Measurements from ENCODE around the gene ARHGAP29. TPM values are rescaled to one million over a fixed set of nuclear protein-coding genes. Genes with fewer than 3 reads are reported as not detected.

ARHGAP29 gene
- total and polyA plus RNA-seq, 2 of the 8 experiments (the other 6 are each of a cell fraction or from before 2014, with no cell fraction given): 0.57 to 3.2 TPM

GRCh38 chr1:94239051-94239450 lies 1.7 kb upstream of the ARHGAP29 start:
- Histone ChIP-seq H3K79me1 (ENCODE audit: low read depth, low read length) (no peaks in the 10 kb centered on the region), H3K18ac (ENCODE audit: extremely low read depth, low read length) (no peak overlapping the region), H3K36me3 (ENCODE audit: control insufficient read depth in 2 of 4, insufficient read depth in 4 of 4, low read length in 3 of 4) (no peaks in the 10 kb centered on the region), H4K20me1 (replicated peaks in 1 of 2; ENCODE audit: control insufficient read depth in 1 of 2, insufficient read depth in 2 of 2, low read length in 2 of 2) (no peaks in the 10 kb centered on the region), H2BK15ac (ENCODE audit: low read length) (no peak overlapping the region), H3K4me2 (ENCODE audit: insufficient read depth in 1 of 2, low read depth in 2 of 2, low read length in 2 of 2) (no peak overlapping the region), H3K27me3 (replicated peaks in 1 of 4; ENCODE audit: control insufficient read depth in 3 of 4, extremely low read depth in 1 of 4, insufficient read depth in 3 of 4, low read length in 3 of 4) (peaks cover 17 to 40% (median 32%) of the 10 kb centered on the region in 4 experiments), H3K9ac (replicated peaks in 1 of 4; ENCODE audit: extremely low read depth in 1 of 4, low read depth in 3 of 4, low read length in 3 of 4) (no peak overlapping the region), H3K9me3 (ENCODE audit: insufficient read depth in 2 of 2, low read depth in 1 of 2, low read length in 1 of 2) (no peaks in the 10 kb centered on the region), H4K8ac (ENCODE audit: extremely low read depth, insufficient read depth, low read length) (no peak overlapping the region), H3K27ac (ENCODE audit: low read depth, low read length) (no peak overlapping the region), H2BK120ac (replicated peaks; ENCODE audit: low read depth, low read length) (no peak overlapping the region), H2BK5ac (ENCODE audit: low read depth, low read length) (no peak overlapping the region), H2AFZ (ENCODE audit: low read length) (no peak overlapping the region), H3K4me1 (replicated peaks in 1 of 4; ENCODE audit: control insufficient read depth in 3 of 4, insufficient read depth in 4 of 4, low read length in 3 of 4) (peaks cover 0 to 2% (median 0%) of the 10 kb centered on the region in 4 experiments; a peak in 1 of 7 replicates), H3K4me3 (ENCODE audit: extremely low read depth in 1 of 4, insufficient read depth in 2 of 4, low read depth in 3 of 4, low read length in 4 of 4) (no peak overlapping the region), H4K91ac (replicated peaks; ENCODE audit: insufficient read length, low read length) (no peak overlapping the region), H2AK5ac (ENCODE audit: low read depth, low read length) (no peak overlapping the region), H2BK12ac (ENCODE audit: low read depth, low read length) (no peak overlapping the region), H3K4ac (replicated peaks; ENCODE audit: insufficient read length, low read depth, low read length) (no peak overlapping the region), H3K14ac (ENCODE audit: insufficient read length) (no peak overlapping the region), H4K5ac (ENCODE audit: insufficient read length, low read depth, low read length) (no peak overlapping the region), H3K56ac (replicated peaks; ENCODE audit: insufficient read length, low read depth, low read length) (no peak overlapping the region), H3K79me2 (ENCODE audit: control insufficient read depth in 1 of 2, insufficient read depth in 2 of 2, low read length in 2 of 2) (no peaks in the 10 kb centered on the region), H3K23me2 (ENCODE audit: low read depth, low read length) (peaks cover 11% of the 10 kb centered on the region; the same call in 1 of the 2 replicates), H2BK20ac (ENCODE audit: low read length) (no peak overlapping the region), H3K23ac (ENCODE audit: insufficient read length) (no peak overlapping the region)
- POLR2A ChIA-PET (ENCODE audit: partially characterized antibody): no interaction called here
- TF ChIP-seq SP4 (IDR thresholded peaks at IDR 0.05; ENCODE audit: low read length) (no peak), BRCA1 (IDR thresholded peaks at IDR 0.05; ENCODE audit: low read depth, low read length) (no peak), SP1 (IDR thresholded peaks at IDR 0.05; ENCODE audit: low read depth, low read length) (no peak), RFX5 (IDR thresholded peaks at IDR 0.05; ENCODE audit: borderline replicate concordance, low read depth, low read length) (no peak), RBBP5 (IDR thresholded peaks at IDR 0.05; ENCODE audit: borderline replicate concordance, low read depth, low read length) (no peak), POU5F1 (IDR thresholded peaks at IDR 0.05; ENCODE audit: low read depth, low read length) (no peak)
- DNase-seq (ENCODE audit: low read depth in 1 of 2, low spot score in 2 of 2) (no peak), FAIRE-seq (no peak)
- WGBS, 2 experiments (ENCODE audit: extremely low coverage in 1 of 2, insufficient coverage in 1 of 2, insufficient read length in 1 of 2, insufficient replicate concordance in 2 of 2, low coverage in 1 of 2, low lambda C conversion rate in 2 of 2, missing lambda C conversion rate in 1 of 2): 79% methylated on average over 3 of the region's 3 CpGs; no CpG with 5 or more reads in 1 of the 2 experiments
- CTCF ChIA-PET (ENCODE audit: partially characterized antibody): interaction anchor here (0.6 to 13.1 kb wide), 9 partner anchors 9 to 197 kb away, joined by 3 to 151 read pairs (median 11); no protein-coding TSS in a partner anchor
